Endothelial cell of umbilical vein (primary cell): ENCODE data around the gene ZMIZ2. TPM values are rescaled to one million over a fixed set of nuclear protein-coding genes. Genes with fewer than 3 reads are reported as not detected.

Experiments used
- BruUV-seq: library from RNA; stranded (reverse); fragments of 400-500 nt; replicated peaks from 2 replicates; lab custom pipeline; 2021; lab: Mats Ljungman, UMichigan
- CTCF ChIA-PET: fragments of 300-600, 350-600 bp; sonication (Branson Sonifier 250); formaldehyde crosslinking; loops from one replicate; lab custom pipeline; 2021; ENCODE audit warnings: antibody characterized with exemption, inconsistent platforms; lab: Charles Lee
- POLR2A ChIA-PET: fragments of 300-600, 350-600 bp; sonication (Branson Sonifier 250); formaldehyde crosslinking; loops from one replicate; lab custom pipeline; 2021; ENCODE audit warnings: antibody characterized with exemption, inconsistent platforms; lab: Charles Lee
- DNase-seq: peaks from one replicate; pipeline ENCODE4 v3.0.0-alpha.2; 2011; ENCODE audit warnings: low read depth, low spot score
- FAIRE-seq: peaks from 2 replicates; lab custom pipeline; 2011; peaks lifted over from hg19 to GRCh38; lab: Jason Lieb, UNC
- H2AFZ ChIP-seq: 2 replicates; pipeline ENCODE4 v1.6.0; 2012; ENCODE audit warnings: low read depth, low read length, control low read depth, inconsistent platforms
- H3K27ac ChIP-seq: 2 replicates; pipeline ENCODE4 v1.5.1; 2011; ENCODE audit warnings: low read depth, mild to moderate bottlenecking, control low read depth, low read length, moderate library complexity; ENCODE audit not compliant: insufficient read depth
- H3K27me3 ChIP-seq, 2 experiments: 2 replicates each; pipeline versions ENCODE4 v1.6.0 to v1.6.1; 2011; ENCODE audit warnings: low read length in 2 of 2, mixed read lengths in 1 of 2; ENCODE audit not compliant: control insufficient read depth in 2 of 2, insufficient read depth in 2 of 2
- H3K36me3 ChIP-seq, 2 experiments: 2 replicates in 1 of 2; 3 replicates in 1 of 2; pipeline ENCODE4 v1.5.1; 2011; ENCODE audit warnings: low read length in 2 of 2, mild to moderate bottlenecking in 1 of 2, moderate library complexity in 1 of 2; ENCODE audit not compliant: control insufficient read depth in 2 of 2, insufficient read depth in 2 of 2; ENCODE audit errors: extremely low read depth in 1 of 2
- H3K4me1 ChIP-seq: 3 replicates; pipeline ENCODE4 v1.5.1; 2011; ENCODE audit warnings: mild to moderate bottlenecking, low read length; ENCODE audit not compliant: control insufficient read depth, insufficient read depth; ENCODE audit errors: extremely low read depth
- H3K4me2 ChIP-seq: 2 replicates; pipeline ENCODE4 v1.6.1; 2011; ENCODE audit warnings: low read length, control low read depth, mixed read lengths; ENCODE audit not compliant: insufficient read depth
- H3K4me3 ChIP-seq, 3 experiments: fragments of 200-600 bp in 1 of 3; sonication (generic), shearing (Covaris generic) in 1 of 3; replicated peaks in 1 of 3; 2 replicates each; pipeline ENCODE4 v1.5.1; 2011 to 2016; ENCODE audit warnings: control low read depth in 3 of 3, low read length in 3 of 3, mild to moderate bottlenecking in 2 of 3, inconsistent platforms in 1 of 3, low read depth in 1 of 3, moderate library complexity in 1 of 3; ENCODE audit not compliant: insufficient read depth in 1 of 3
- H3K79me2 ChIP-seq: 2 replicates; pipeline ENCODE4 v1.6.0; 2012; ENCODE audit warnings: low read length, inconsistent platforms; ENCODE audit not compliant: control insufficient read depth, insufficient read depth
- H3K9ac ChIP-seq: replicated peaks from 2 replicates; pipeline ENCODE3; 2011; ENCODE audit warnings: low read length, control low read depth; ENCODE audit not compliant: insufficient read depth; ENCODE audit errors: extremely low read depth
- H3K9me1 ChIP-seq: replicated peaks from 3 replicates; pipeline ENCODE4 v1.6.0; 2011; ENCODE audit warnings: mild to moderate bottlenecking, low read length; ENCODE audit not compliant: control insufficient read depth, insufficient read depth; ENCODE audit errors: extremely low read depth
- H3K9me3 ChIP-seq: replicated peaks from 2 replicates; pipeline ENCODE4 v1.5.1; 2012; ENCODE audit warnings: low read length, inconsistent platforms; ENCODE audit not compliant: control insufficient read depth, insufficient read depth
- H4K20me1 ChIP-seq: replicated peaks from 2 replicates; pipeline ENCODE3; 2011; ENCODE audit warnings: mild to moderate bottlenecking, low read length; ENCODE audit not compliant: control insufficient read depth, insufficient read depth; ENCODE audit errors: extremely low read depth
- EZH2 ChIP-seq: IDR thresholded peaks from 2 replicates; pipeline ENCODE4 v1.6.1; 2012; ENCODE audit warnings: borderline replicate concordance, low read depth, mild to moderate bottlenecking, moderate library complexity, low read length, inconsistent platforms; ENCODE audit not compliant: severe bottlenecking
- FOS ChIP-seq: IDR thresholded peaks from 2 replicates; pipeline ENCODE4 v1.6.1; 2011; ENCODE audit warnings: mild to moderate bottlenecking, low read length, moderate library complexity, borderline replicate concordance; ENCODE audit not compliant: insufficient read depth
- GATA2 ChIP-seq: IDR thresholded peaks from 2 replicates; pipeline ENCODE4 v1.7.0; 2011; ENCODE audit warnings: low read depth, mild to moderate bottlenecking, moderate library complexity, mixed read lengths, low read length; ENCODE audit not compliant: insufficient read length, insufficient read depth
- JUN ChIP-seq: IDR thresholded peaks from 2 replicates; pipeline ENCODE4 v1.6.1; 2011; ENCODE audit warnings: borderline replicate concordance, low read depth; ENCODE audit not compliant: insufficient read length, insufficient read depth
- MYC ChIP-seq: IDR thresholded peaks from one replicate; pipeline ENCODE4 v1.6.1; 2011; ENCODE audit warnings: mild to moderate bottlenecking, low read depth, low read length
- POLR2A ChIP-seq: IDR thresholded peaks from 2 replicates; pipeline ENCODE4 v1.6.1; 2012; ENCODE audit warnings: low read depth, mild to moderate bottlenecking, control low read depth, low read length
- POLR2AphosphoS5 ChIP-seq: IDR thresholded peaks from 2 replicates; pipeline ENCODE4 v1.6.1; 2012; ENCODE audit warnings: low read depth, mild to moderate bottlenecking, control low read depth, low read length, moderate library complexity; ENCODE audit not compliant: insufficient read depth
- dilution Hi-C: fragments of 300-500 bp; cut with MboI; formaldehyde crosslinking; loops from one replicate; pipeline ENCODE4 v1.15.0; 2019; ENCODE audit warnings: low sequenced_read_pairs; ENCODE audit not compliant: extremely low pct_ligation_motif_present
- intact Hi-C: fragments of 100-400 bp; cut with micrococcal nuclease; formaldehyde crosslinking; loops from one replicate; pipeline ENCODE4 v1.10.0; 2022
- polyA plus RNA-seq, 4 experiments: library from polyadenylated mRNA; depleted of rRNA in 3 of 4; stranded (reverse) in 3 of 4; unstranded in 1 of 4; fragments of >200 nt; gene quantifications; 2 replicates each; pipeline versions ENCODE4 v1.2.1 to v1.2.3, GENCODE V29; 2011 to 2012; ENCODE audit warnings: missing spikeins in 1 of 4
- total RNA-seq: library from RNA; stranded (reverse); gene quantifications from 2 replicates; pipeline ENCODE4 v1.2.3, GENCODE V29; 2021
- TF ChIP-seq, protein P1 (sequence below), 2 donors: IDR thresholded peaks; 1 replicate in 1 of 2; 2 replicates in 1 of 2; pipeline ENCODE4 v1.5.1; 2011; ENCODE audit warnings: low read length in 2 of 2, mild to moderate bottlenecking in 2 of 2, moderate library complexity in 2 of 2, control low read depth in 1 of 2, inconsistent platforms in 1 of 2, low read depth in 1 of 2; ENCODE audit not compliant: insufficient read depth in 1 of 2; ENCODE audit errors: extremely low read depth in 1 of 2
- TF ChIP-seq, protein P2 (sequence below): IDR thresholded peaks from 2 replicates; pipeline ENCODE4 v1.6.1; 2011; ENCODE audit not compliant: insufficient read depth, insufficient read length

Gene ZMIZ2
- total and polyA plus RNA-seq, 2 donors (not counting 3 experiments of a cell fraction or from before 2014, with no cell fraction given) = 30.6 to 87.5 TPM

DNA sequence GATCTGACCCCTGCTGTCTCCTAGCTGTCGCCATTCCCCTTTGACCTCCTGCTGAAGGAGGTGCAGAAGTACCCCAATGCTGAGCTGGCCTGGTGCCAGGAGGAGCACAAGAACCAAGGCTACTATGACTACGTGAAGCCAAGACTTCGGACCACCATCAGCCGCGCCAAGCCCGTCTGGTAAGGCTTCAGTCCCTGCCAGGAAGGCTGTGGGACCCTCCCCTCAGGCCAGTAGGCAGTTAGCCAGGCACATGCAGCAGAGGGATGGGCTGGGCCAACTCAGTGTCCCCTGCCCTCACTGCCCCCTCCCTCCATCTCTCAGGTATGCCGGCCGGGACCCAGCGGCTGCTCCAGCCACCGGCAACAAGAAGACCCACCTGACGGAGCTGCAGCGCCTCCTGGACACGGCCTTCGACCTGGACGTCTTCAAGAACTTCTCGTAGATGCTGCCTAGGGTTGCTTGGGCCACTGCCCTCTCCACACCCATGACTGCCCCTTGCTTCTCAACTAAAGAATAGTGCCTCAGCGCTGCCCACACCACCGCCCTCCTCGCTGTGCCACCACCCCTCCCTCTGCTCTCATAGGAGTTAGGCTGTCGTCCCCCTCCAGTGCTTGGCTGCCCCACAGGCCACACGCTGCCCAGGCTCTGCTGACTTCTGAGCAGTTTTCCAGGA is 41.0 kb upstream of the ZMIZ2 start:
- Histone ChIP-seq H3K9me1 (no peaks in the 10 kb centered on the region), H4K20me1 (no peaks in the 10 kb centered on the region), H3K9me3 (no peaks in the 10 kb centered on the region), H2AFZ (no peak overlapping the region), H3K4me2 (no peak overlapping the region), H3K79me2 (no peaks in the 10 kb centered on the region), H3K4me3 (no peak overlapping the region), H3K4me1 (no peaks in the 10 kb centered on the region), H3K9ac (no peak overlapping the region), H3K27ac (no peak overlapping the region), H3K27me3 (no peaks in the 10 kb centered on the region), H3K36me3 (peaks cover 0 to 23% of the 10 kb centered on the region in 2 experiments)
- no peak for DNase-seq
- POLR2A ChIA-PET = no interaction called here
- intact Hi-C loops (no loop called here), dilution Hi-C loops (no loop called here)
- no peak for FAIRE-seq
- CTCF ChIA-PET = no interaction called here
- BruUV-seq = no TSS peak
- TF ChIP-seq EZH2 = no peak

DNA sequence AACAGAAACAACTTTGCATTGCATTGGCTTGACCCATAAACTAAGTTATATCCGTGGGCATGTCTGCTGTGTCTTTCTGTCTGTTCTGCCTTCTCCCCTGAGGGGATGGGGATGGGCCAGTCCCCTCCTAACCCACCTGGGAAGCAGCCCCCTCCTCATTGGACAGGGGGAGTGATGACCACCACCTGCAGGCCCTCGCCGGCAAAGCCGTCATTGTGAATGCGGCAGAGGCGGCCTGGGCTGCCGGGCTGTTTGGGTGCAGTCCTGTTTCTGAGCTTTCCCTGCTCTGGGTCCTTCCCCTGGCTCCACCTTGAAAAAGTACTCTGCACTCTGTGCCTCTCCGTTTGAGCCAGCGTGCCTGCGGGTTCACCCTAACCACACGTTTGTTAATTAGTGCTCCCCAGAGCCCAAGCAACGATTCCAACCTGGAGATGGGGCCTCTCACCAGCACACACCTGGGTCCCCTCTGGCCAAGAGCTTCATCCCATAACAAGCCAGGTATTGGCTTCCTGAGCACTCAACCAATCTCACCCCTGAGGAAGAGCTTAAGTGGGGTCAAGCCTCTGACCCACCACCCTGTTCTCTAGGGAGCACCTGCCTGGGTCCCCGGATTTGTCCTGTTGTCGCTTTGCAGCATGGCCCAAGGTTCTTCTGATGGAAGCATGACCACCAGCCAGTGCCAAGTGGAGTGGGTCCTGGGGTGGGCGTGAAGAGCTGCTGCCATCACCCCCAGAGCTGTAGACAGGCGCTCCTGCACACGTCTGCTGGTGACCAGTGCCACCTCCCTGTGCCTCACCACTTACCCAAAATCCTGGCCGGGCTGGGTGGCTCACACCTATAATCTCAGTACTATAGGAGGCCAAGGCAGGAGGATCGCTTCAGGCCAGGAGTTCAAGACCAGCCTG is 39.4 kb upstream of the ZMIZ2 start:
- no peak overlapping the region for H3K27ac ChIP-seq
- DNase-seq (no peak), FAIRE-seq (no peak)
- ChIA-PET POLR2A (no interaction called here), CTCF (interaction anchor here (1.0 to 1.6 kb wide), 2 partner anchors 14 to 70 kb away, joined by 3 read pairs; no protein-coding TSS in a partner anchor)
- no TSS peak for BruUV-seq
- H3K79me2 ChIP-seq = no peaks in the 10 kb centered on the region
- TF ChIP-seq, protein P1, sequence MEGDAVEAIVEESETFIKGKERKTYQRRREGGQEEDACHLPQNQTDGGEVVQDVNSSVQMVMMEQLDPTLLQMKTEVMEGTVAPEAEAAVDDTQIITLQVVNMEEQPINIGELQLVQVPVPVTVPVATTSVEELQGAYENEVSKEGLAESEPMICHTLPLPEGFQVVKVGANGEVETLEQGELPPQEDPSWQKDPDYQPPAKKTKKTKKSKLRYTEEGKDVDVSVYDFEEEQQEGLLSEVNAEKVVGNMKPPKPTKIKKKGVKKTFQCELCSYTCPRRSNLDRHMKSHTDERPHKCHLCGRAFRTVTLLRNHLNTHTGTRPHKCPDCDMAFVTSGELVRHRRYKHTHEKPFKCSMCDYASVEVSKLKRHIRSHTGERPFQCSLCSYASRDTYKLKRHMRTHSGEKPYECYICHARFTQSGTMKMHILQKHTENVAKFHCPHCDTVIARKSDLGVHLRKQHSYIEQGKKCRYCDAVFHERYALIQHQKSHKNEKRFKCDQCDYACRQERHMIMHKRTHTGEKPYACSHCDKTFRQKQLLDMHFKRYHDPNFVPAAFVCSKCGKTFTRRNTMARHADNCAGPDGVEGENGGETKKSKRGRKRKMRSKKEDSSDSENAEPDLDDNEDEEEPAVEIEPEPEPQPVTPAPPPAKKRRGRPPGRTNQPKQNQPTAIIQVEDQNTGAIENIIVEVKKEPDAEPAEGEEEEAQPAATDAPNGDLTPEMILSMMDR (IDR thresholded peaks at IDR 0.05; ENCODE audit: extremely low read depth in 1 of 2, insufficient read depth in 1 of 2, low read depth in 1 of 2, low read length in 2 of 2) = no peak
- no peak for TF ChIP-seq FOS
- TF ChIP-seq, protein P2, sequence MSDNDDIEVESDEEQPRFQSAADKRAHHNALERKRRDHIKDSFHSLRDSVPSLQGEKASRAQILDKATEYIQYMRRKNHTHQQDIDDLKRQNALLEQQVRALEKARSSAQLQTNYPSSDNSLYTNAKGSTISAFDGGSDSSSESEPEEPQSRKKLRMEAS = no peak
- no peak for TF ChIP-seq GATA2
- no peak for TF ChIP-seq JUN
- TF ChIP-seq POLR2AphosphoS5 = no peak
- no peak for TF ChIP-seq EZH2
- no peak for TF ChIP-seq POLR2A
- TF ChIP-seq MYC = no peak
- peaks cover 0 to 23% of the 10 kb centered on the region in 2 experiments for H3K36me3 ChIP-seq
- no peaks in the 10 kb centered on the region for H3K27me3 ChIP-seq
- no peak overlapping the region for H2AFZ ChIP-seq
- H3K4me3 ChIP-seq = no peak overlapping the region
- H3K9me3 ChIP-seq = no peaks in the 10 kb centered on the region
- no peaks in the 10 kb centered on the region for H4K20me1 ChIP-seq
- H3K4me1 ChIP-seq = no peaks in the 10 kb centered on the region
- no peak overlapping the region for H3K4me2 ChIP-seq
- H3K9me1 ChIP-seq = no peaks in the 10 kb centered on the region
- no peak overlapping the region for H3K9ac ChIP-seq
- intact Hi-C loops (no loop called here), dilution Hi-C loops (no loop called here)
